Activated CD4-positive, CD25-positive, alpha-beta regulatory T cell treated with anti-CD3 and anti-CD28 coated beads, Interleukin-2, amount 50 U/mL, for 16 hours (primary cell): ENCODE results near the gene PFKFB1.
A peak's percentile ranks its signal among the peaks of the same experiment; 100 is the strongest.

ENCODE experiments used
- DNase-seq: peaks from one replicate; pipeline ENCODE4 v3.0.0-alpha.2; 2020; ENCODE audit warnings: low read depth, low spot score

Gene PFKFB1

GRCh38 chrX:54922547-54922946, 71.4 kb downstream of the PFKFB1 start:
- DNase-seq, result no peak

- DNase-seq, result peak; percentile 4
These were observed 72.5 kb downstream of the PFKFB1 start for GRCh38 chrX:54921427-54922021.

GRCh38 chrX:54920610-54921426, 73.2 kb downstream of the PFKFB1 start, which contains the start of gene TRO:
Gene TRO, plus strand, starts transcription at chrX:54920824. Its CDS starts 1,423 bp downstream, at chrX:54922247.
- no peak for DNase-seq

GRCh38 chrX:54909941-54910340, 84.0 kb downstream of the PFKFB1 start:
- no peak for DNase-seq

- no peak for DNase-seq
These were observed 99.8 kb downstream of the PFKFB1 start for GRCh38 chrX:54894159-54894558.

- peak; percentile 0 for DNase-seq
These were observed 102.4 kb downstream of the PFKFB1 start for GRCh38 chrX:54891573-54891972.

GRCh38 chrX:54885740-54886139, 108.2 kb downstream of the PFKFB1 start:
- DNase-seq, result no peak
